Liver (tissue), 3 donors: ENCODE data around the gene FNDC10.
"Not testable (repeated sequence)": the region's sequence is repeated elsewhere in the genome, so short reads cannot be mapped to it uniquely, and the experiment has no call there.

Experiments
- EGR1 ChIP-seq, 2 donors: IDR thresholded peaks; 2 replicates each; pipeline ENCODE4 v1.6.1; 2016 to 2018; ENCODE audit warnings: antibody characterized with exemption in 2 of 2, low read depth in 2 of 2
- GABPA ChIP-seq, 2 donors: IDR thresholded peaks in 1 of 2; conservative IDR thresholded peaks in 1 of 2; 2 replicates each; pipeline ENCODE4 v1.6.1; 2016; ENCODE audit warnings: antibody characterized with exemption in 2 of 2, mild to moderate bottlenecking in 1 of 2, moderate library complexity in 1 of 2
- JUND ChIP-seq, 2 donors: IDR thresholded peaks; 2 replicates each; pipeline ENCODE4 v1.6.1; 2016; ENCODE audit warnings: antibody characterized with exemption in 2 of 2
- NR2F2 ChIP-seq: IDR thresholded peaks from 2 replicates; pipeline ENCODE4 v1.6.1; 2016; ENCODE audit warnings: antibody characterized with exemption
- RAD21 ChIP-seq, 2 donors: IDR thresholded peaks; 2 replicates each; pipeline ENCODE4 v1.6.1; 2016; ENCODE audit warnings: antibody characterized with exemption in 2 of 2, mild to moderate bottlenecking in 2 of 2
- RXRA ChIP-seq, 2 donors: IDR thresholded peaks; 2 replicates each; pipeline ENCODE4 v1.6.1; 2017 to 2018; ENCODE audit warnings: antibody characterized with exemption in 2 of 2, mild to moderate bottlenecking in 1 of 2
- SP1 ChIP-seq: IDR thresholded peaks from 2 replicates; pipeline ENCODE4 v1.6.1; 2018; ENCODE audit warnings: antibody characterized with exemption, mild to moderate bottlenecking
- TAF1 ChIP-seq: conservative IDR thresholded peaks from 2 replicates; pipeline ENCODE4 v1.6.1; 2016; ENCODE audit warnings: antibody characterized with exemption, mild to moderate bottlenecking
- YY1 ChIP-seq: IDR thresholded peaks from 2 replicates; pipeline ENCODE4 v1.6.1; 2016; ENCODE audit warnings: antibody characterized with exemption, mild to moderate bottlenecking
- TF ChIP-seq, protein P1 (sequence below): fragments of 150-350 bp; IDR thresholded peaks from 2 replicates; pipeline ENCODE4 v1.5.1; 2017; ENCODE audit warnings: improper control_type of control experiment, low read depth, low read length; ENCODE audit not compliant: missing input control
- TF ChIP-seq, protein P2 (sequence below): IDR thresholded peaks from 2 replicates; pipeline ENCODE4 v1.6.1; 2016; ENCODE audit warnings: antibody characterized with exemption
- TF ChIP-seq, protein P3 (sequence below): IDR thresholded peaks from 2 replicates; pipeline ENCODE4 v1.6.1; 2016; ENCODE audit warnings: antibody characterized with exemption
- TF ChIP-seq, protein P4 (sequence below): IDR thresholded peaks from 2 replicates; pipeline ENCODE4 v1.6.1; 2016; ENCODE audit warnings: antibody characterized with exemption, mild to moderate bottlenecking
- donor health status: healthy.
- donor health status: healthy.

DNA sequence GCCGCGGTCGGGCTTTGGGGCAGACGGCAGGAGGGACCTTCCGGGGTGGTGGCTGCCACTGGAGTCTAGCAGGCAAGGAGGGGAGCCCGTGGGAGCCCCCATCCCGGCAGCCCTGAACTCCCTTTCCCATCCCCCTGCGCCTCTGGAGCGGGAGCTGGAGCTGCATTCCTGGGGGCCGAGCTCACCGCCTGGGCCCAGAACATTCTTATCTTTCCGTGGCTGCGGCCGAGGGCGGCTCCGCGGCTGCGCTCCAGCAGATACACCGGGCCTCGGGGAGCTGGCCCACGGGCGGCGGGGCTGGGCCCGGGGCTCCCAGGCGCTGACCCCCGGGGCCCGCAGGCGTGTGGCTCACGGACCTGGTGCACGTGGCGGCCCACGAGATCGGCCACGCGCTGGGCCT, 33.5 kb upstream of the FNDC10 start:
- TF ChIP-seq, protein P1, sequence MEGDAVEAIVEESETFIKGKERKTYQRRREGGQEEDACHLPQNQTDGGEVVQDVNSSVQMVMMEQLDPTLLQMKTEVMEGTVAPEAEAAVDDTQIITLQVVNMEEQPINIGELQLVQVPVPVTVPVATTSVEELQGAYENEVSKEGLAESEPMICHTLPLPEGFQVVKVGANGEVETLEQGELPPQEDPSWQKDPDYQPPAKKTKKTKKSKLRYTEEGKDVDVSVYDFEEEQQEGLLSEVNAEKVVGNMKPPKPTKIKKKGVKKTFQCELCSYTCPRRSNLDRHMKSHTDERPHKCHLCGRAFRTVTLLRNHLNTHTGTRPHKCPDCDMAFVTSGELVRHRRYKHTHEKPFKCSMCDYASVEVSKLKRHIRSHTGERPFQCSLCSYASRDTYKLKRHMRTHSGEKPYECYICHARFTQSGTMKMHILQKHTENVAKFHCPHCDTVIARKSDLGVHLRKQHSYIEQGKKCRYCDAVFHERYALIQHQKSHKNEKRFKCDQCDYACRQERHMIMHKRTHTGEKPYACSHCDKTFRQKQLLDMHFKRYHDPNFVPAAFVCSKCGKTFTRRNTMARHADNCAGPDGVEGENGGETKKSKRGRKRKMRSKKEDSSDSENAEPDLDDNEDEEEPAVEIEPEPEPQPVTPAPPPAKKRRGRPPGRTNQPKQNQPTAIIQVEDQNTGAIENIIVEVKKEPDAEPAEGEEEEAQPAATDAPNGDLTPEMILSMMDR, result not testable (repeated sequence)
- not testable (repeated sequence) for TF ChIP-seq YY1; TAF1; NR2F2; SP1; RXRA (IDR thresholded peaks at IDR 0.05); JUND (IDR thresholded peaks at IDR 0.05); EGR1 (IDR thresholded peaks at IDR 0.05; ENCODE audit: low read depth in 2 of 2); RAD21 (IDR thresholded peaks at IDR 0.05); GABPA (IDR thresholded peaks at IDR 0.05 in 1 of 2, conservative IDR thresholded peaks at IDR 0.05 in 1 of 2)
- TF ChIP-seq, protein P2, sequence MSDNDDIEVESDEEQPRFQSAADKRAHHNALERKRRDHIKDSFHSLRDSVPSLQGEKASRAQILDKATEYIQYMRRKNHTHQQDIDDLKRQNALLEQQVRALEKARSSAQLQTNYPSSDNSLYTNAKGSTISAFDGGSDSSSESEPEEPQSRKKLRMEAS, result not testable (repeated sequence)
- TF ChIP-seq, protein P3, sequence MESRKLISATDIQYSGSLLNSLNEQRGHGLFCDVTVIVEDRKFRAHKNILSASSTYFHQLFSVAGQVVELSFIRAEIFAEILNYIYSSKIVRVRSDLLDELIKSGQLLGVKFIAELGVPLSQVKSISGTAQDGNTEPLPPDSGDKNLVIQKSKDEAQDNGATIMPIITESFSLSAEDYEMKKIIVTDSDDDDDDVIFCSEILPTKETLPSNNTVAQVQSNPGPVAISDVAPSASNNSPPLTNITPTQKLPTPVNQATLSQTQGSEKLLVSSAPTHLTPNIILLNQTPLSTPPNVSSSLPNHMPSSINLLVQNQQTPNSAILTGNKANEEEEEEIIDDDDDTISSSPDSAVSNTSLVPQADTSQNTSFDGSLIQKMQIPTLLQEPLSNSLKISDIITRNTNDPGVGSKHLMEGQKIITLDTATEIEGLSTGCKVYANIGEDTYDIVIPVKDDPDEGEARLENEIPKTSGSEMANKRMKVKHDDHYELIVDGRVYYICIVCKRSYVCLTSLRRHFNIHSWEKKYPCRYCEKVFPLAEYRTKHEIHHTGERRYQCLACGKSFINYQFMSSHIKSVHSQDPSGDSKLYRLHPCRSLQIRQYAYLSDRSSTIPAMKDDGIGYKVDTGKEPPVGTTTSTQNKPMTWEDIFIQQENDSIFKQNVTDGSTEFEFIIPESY, result not testable (repeated sequence)
- TF ChIP-seq, protein P4, sequence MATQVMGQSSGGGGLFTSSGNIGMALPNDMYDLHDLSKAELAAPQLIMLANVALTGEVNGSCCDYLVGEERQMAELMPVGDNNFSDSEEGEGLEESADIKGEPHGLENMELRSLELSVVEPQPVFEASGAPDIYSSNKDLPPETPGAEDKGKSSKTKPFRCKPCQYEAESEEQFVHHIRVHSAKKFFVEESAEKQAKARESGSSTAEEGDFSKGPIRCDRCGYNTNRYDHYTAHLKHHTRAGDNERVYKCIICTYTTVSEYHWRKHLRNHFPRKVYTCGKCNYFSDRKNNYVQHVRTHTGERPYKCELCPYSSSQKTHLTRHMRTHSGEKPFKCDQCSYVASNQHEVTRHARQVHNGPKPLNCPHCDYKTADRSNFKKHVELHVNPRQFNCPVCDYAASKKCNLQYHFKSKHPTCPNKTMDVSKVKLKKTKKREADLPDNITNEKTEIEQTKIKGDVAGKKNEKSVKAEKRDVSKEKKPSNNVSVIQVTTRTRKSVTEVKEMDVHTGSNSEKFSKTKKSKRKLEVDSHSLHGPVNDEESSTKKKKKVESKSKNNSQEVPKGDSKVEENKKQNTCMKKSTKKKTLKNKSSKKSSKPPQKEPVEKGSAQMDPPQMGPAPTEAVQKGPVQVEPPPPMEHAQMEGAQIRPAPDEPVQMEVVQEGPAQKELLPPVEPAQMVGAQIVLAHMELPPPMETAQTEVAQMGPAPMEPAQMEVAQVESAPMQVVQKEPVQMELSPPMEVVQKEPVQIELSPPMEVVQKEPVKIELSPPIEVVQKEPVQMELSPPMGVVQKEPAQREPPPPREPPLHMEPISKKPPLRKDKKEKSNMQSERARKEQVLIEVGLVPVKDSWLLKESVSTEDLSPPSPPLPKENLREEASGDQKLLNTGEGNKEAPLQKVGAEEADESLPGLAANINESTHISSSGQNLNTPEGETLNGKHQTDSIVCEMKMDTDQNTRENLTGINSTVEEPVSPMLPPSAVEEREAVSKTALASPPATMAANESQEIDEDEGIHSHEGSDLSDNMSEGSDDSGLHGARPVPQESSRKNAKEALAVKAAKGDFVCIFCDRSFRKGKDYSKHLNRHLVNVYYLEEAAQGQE, result not testable (repeated sequence)
